ENCODE measurements around the gene NUDT7.

The NUDT7 gene

DNA sequence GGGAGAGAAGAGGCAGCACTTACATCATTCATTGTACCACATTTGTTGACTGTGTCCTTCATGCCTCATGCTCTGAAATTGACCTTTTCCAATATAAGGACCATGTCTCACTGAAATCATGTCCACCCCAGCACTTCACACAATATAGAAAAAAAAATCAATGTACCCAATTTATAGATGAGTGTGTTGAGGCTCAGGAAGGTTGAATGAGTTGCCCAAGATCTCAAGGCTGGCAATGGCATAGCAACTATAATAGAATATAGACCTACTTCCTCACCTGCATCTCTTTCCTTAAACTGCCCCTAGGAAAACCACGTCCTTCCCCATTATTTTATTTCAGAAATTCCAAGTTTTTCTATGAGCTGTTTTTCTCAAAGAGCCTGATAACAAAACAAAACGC is 65.1 kb downstream of the NUDT7 start:
- in situ Hi-C loops (cut with MboI; ENCODE audit: low pct_unique_long_range_greater_than_20kb, low sequenced_read_pairs, unreplicated experiment), result no loop called here
- DNase-seq (ENCODE audit: low spot score), result no peak
- TF ChIP-seq, protein P1, sequence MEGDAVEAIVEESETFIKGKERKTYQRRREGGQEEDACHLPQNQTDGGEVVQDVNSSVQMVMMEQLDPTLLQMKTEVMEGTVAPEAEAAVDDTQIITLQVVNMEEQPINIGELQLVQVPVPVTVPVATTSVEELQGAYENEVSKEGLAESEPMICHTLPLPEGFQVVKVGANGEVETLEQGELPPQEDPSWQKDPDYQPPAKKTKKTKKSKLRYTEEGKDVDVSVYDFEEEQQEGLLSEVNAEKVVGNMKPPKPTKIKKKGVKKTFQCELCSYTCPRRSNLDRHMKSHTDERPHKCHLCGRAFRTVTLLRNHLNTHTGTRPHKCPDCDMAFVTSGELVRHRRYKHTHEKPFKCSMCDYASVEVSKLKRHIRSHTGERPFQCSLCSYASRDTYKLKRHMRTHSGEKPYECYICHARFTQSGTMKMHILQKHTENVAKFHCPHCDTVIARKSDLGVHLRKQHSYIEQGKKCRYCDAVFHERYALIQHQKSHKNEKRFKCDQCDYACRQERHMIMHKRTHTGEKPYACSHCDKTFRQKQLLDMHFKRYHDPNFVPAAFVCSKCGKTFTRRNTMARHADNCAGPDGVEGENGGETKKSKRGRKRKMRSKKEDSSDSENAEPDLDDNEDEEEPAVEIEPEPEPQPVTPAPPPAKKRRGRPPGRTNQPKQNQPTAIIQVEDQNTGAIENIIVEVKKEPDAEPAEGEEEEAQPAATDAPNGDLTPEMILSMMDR (IDR thresholded peaks at IDR 0.05; ENCODE audit: extremely low read depth, insufficient read depth, missing control alignments), result no peak

DNA sequence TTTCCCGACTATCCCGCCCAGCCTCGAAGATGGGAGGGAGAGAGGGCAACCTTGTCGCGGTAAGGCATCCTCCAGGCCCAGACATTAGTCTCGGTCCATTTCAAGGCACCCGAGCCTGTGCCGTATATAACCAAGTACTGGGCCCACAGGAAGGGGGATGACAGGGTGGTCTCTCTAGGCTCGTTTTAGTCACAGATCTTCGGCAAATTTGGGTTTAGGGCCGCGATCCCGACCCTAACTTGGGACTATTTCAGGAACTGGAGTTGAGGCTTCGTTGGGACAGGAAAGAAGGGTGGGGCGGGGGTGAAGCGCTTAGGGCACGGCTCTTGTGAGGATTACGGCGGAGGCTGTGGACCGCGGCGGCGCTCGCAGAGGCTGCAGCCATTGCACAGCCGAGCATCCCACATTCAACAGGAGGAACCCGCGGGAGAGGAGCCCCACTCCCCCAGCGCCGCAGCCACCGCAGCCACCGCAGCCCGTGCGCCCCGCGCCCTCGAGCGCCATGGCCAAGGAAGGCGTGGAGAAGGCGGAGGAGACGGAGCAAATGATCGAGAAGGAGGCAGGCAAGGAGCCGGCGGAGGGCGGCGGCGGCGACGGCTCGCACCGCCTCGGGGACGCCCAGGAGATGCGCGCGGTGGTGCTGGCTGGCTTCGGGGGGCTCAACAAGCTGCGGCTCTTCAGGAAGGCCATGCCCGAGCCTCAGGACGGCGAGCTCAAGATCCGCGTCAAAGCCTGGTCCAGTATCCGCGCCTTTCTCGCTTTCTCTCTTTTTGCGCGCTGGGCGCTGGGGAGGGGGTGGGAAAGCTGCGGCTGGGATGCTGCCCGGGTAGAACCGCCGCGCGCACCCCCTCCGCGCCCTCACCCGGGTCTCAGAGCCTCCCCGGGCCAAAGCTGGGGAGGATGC is 66.1 kb downstream of the NUDT7 start, which contains the start of gene VAT1L:
Gene VAT1L, plus strand, starts transcription at position 384 of the 904 bp plus-strand sequence. Its CDS starts 119 bp downstream, at position 503.
- peak; percentile 52 for DNase-seq (ENCODE audit: low spot score)
- in situ Hi-C loops (cut with MboI; ENCODE audit: low pct_unique_long_range_greater_than_20kb, low sequenced_read_pairs, unreplicated experiment), result no loop called here
- TF ChIP-seq, protein P1 (IDR thresholded peaks at IDR 0.05; ENCODE audit: extremely low read depth, insufficient read depth, missing control alignments), result no peak

DNA sequence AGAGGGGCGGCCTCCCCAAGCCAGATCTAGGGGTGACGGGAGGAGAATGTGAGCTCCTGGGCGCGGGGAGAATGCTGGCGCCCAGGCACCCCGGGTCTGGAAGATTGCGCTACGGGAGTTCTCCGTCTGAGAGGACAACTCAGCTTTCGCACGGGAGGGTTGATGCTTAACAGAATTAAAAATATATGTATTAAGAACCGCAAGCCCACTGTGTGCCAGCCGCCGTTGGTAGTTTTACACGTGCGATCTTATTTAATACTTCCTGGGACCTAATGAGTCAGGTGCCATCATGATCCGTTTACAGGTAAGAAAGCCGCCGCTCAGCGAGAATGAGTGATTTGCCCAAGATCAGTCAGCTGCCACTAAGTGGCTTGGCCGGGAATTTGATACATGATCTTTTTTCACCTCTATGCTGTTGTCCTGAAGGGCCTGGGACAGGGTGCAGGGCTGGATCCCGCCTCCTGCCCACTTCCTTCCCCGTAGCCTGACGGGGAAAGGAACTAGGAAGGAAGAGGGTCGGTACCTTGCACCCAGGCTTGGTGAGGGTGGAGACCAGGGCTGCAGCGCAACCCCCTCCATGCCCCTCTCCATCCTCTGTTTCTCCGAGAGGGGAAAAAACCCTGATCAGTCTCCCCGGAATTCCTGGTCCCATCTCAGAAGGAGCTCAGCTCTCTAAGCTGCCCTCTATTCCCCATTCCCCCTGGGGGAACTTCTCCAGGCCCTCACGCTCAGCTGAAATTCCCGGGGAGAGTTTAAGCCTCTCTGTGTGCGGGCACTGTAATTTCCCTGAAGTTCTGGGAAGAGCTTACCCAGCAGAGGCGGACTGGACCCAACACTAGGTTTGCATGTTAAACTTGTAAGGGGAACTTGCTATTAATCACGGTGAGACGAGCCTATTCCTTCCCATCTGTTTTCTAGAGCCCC is 67.0 kb downstream of the NUDT7 start:
- TF ChIP-seq, protein P1 (IDR thresholded peaks at IDR 0.05; ENCODE audit: extremely low read depth, insufficient read depth, missing control alignments), result no peak
- in situ Hi-C loops (cut with MboI; ENCODE audit: low pct_unique_long_range_greater_than_20kb, low sequenced_read_pairs, unreplicated experiment), result no loop called here
- no peak for DNase-seq (ENCODE audit: low spot score)

DNA sequence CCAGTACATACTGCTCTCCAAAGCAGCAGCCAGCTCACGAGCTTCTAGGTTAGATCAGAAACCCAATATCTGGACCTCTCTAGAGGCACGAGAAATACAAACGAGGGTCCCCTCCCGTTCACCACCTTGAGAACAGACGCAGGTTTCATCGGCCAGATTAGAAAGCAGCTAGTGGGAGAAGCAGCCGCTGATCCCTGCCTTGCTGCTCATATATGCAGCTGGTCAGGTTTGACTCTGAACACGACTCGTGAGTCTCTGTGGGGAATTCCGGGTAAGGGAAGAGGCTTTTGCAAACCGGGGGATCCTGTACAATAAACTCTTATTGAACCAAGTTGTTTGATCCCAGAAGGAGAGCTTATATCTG is 67.7 kb downstream of the NUDT7 start:
- DNase-seq (ENCODE audit: low spot score), result no peak
- in situ Hi-C loops (cut with MboI; ENCODE audit: low pct_unique_long_range_greater_than_20kb, low sequenced_read_pairs, unreplicated experiment), result no loop called here
- TF ChIP-seq, protein P1 (IDR thresholded peaks at IDR 0.05; ENCODE audit: extremely low read depth, insufficient read depth, missing control alignments), result no peak

DNA sequence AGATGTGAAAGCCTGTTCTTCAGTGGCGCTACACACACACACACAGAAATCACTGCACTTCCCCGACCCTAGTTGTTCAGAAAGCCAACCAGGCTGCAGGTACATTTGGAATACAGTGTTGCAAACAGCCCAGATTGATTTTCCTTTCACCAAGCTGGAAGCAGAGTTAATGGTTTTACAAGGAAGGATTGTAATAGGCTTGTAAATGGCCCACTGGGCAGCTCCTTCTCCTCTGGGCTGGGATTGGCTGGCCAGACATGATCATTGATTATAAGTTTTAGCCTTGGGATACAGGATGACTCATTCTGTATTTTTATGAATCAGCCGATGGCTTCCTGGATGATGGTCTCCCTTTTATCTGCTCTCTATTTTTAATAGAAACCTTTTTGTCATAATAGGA is 68.6 kb downstream of the NUDT7 start:
- TF ChIP-seq, protein P1 (IDR thresholded peaks at IDR 0.05; ENCODE audit: extremely low read depth, insufficient read depth, missing control alignments), result no peak

More for the DNA sequence above, 68.6 kb downstream of the NUDT7 start:
- in situ Hi-C loops (cut with MboI; ENCODE audit: low pct_unique_long_range_greater_than_20kb, low sequenced_read_pairs, unreplicated experiment), result no loop called here
- no peak for DNase-seq (ENCODE audit: low spot score)
